ENCODE measurements around the gene YOD1.

Gene YOD1

GRCh38 chr1:207050480-207051190 lies 373 bp downstream of the YOD1 start:
- H3K27ac ChIP-seq (ENCODE audit: low read length) = peak overlapping the region; percentile 34
- peaks cover 31% of the 10 kb centered on the region for H3K36me3 ChIP-seq (replicated peaks; ENCODE audit: low read depth, low read length)
- peaks cover 36% of the 10 kb centered on the region for H3K4me1 ChIP-seq (ENCODE audit: low read length)
- H3K27me3 ChIP-seq (ENCODE audit: low read depth, low read length) = no peaks in the 10 kb centered on the region
- H2AFZ ChIP-seq (ENCODE audit: low read depth, low read length) = peak overlapping the region; percentile 98
- peaks cover 45% of the 10 kb centered on the region for H3K79me2 ChIP-seq (ENCODE audit: low read length)
- peak overlapping the region; percentile 82 for H3K4me3 ChIP-seq (ENCODE audit: low read length)
- H3K4me2 ChIP-seq (ENCODE audit: low read length) = peak overlapping the region; percentile 79
- no peaks in the 10 kb centered on the region for H3K9me3 ChIP-seq (ENCODE audit: insufficient read depth, low read length)
- TF ChIP-seq EZH2phosphoT487 (IDR thresholded peaks at IDR 0.05; ENCODE audit: low read depth) = no peak
- no peak for TF ChIP-seq CTCF (IDR thresholded peaks at IDR 0.05; ENCODE audit: low read depth, low read length)
- H4K20me1 ChIP-seq (ENCODE audit: insufficient read depth, low read length) = 0 out of 2 replicates have a peak, but pooled peaks cover 5% of the 10 kb centered on the region
- H3K9ac ChIP-seq (ENCODE audit: low read length) = peak overlapping the region; percentile 81

GRCh38 chr1:207049974-207050391 lies 1.0 kb downstream of the YOD1 start:
- Histone ChIP-seq H3K79me2 (ENCODE audit: low read length) (peaks cover 46% of the 10 kb centered on the region), H3K4me2 (ENCODE audit: low read length) (peak overlapping the region; percentile 79), H2AFZ (ENCODE audit: low read depth, low read length) (0 out of 2 replicates have a peak overlapping the region, but pooled peaks have one; percentile 98), H3K4me1 (ENCODE audit: low read length) (peaks cover 32% of the 10 kb centered on the region), H3K27ac (ENCODE audit: low read length) (peak overlapping the region; percentile 34), H4K20me1 (ENCODE audit: insufficient read depth, low read length) (0 out of 2 replicates have a peak, but pooled peaks cover 5% of the 10 kb centered on the region), H3K36me3 (replicated peaks; ENCODE audit: low read depth, low read length) (peaks cover 33% of the 10 kb centered on the region), H3K9me3 (ENCODE audit: insufficient read depth, low read length) (no peaks in the 10 kb centered on the region), H3K9ac (ENCODE audit: low read length) (peak overlapping the region; percentile 81), H3K27me3 (ENCODE audit: low read depth, low read length) (no peaks in the 10 kb centered on the region), H3K4me3 (ENCODE audit: low read length) (peak overlapping the region; percentile 82)
- TF ChIP-seq CTCF (IDR thresholded peaks at IDR 0.05; ENCODE audit: low read depth, low read length) (peak; percentile 97), EZH2phosphoT487 (IDR thresholded peaks at IDR 0.05; ENCODE audit: low read depth) (no peak)

GRCh38 chr1:207049514-207049913 lies 1.5 kb downstream of the YOD1 start:
- H3K4me3 ChIP-seq (ENCODE audit: low read length) = peak overlapping the region; percentile 82
- no peaks in the 10 kb centered on the region for H3K27me3 ChIP-seq (ENCODE audit: low read depth, low read length)
- TF ChIP-seq EZH2phosphoT487 (IDR thresholded peaks at IDR 0.05; ENCODE audit: low read depth) (no peak), CTCF (IDR thresholded peaks at IDR 0.05; ENCODE audit: low read depth, low read length) (no peak)
- H3K4me2 ChIP-seq (ENCODE audit: low read length) = peak overlapping the region; percentile 79
- peaks cover 46% of the 10 kb centered on the region for H3K79me2 ChIP-seq (ENCODE audit: low read length)
- no peak overlapping the region for H2AFZ ChIP-seq (ENCODE audit: low read depth, low read length)
- no peaks in the 10 kb centered on the region for H3K9me3 ChIP-seq (ENCODE audit: insufficient read depth, low read length)
- H3K36me3 ChIP-seq (replicated peaks; ENCODE audit: low read depth, low read length) = peaks cover 33% of the 10 kb centered on the region
- H3K4me1 ChIP-seq (ENCODE audit: low read length) = peaks cover 27% of the 10 kb centered on the region
- H3K27ac ChIP-seq (ENCODE audit: low read length) = no peak overlapping the region
- 0 out of 2 replicates have a peak, but pooled peaks cover 5% of the 10 kb centered on the region for H4K20me1 ChIP-seq (ENCODE audit: insufficient read depth, low read length)
- H3K9ac ChIP-seq (ENCODE audit: low read length) = peak overlapping the region; percentile 81; the same call in 1 of the 2 replicates

GRCh38 chr1:207049054-207049453 lies 2.0 kb downstream of the YOD1 start:
- no peak overlapping the region for H3K4me3 ChIP-seq (ENCODE audit: low read length)
- H3K27me3 ChIP-seq (ENCODE audit: low read depth, low read length) = no peaks in the 10 kb centered on the region
- H3K4me2 ChIP-seq (ENCODE audit: low read length) = no peak overlapping the region
- H3K36me3 ChIP-seq (replicated peaks; ENCODE audit: low read depth, low read length) = peaks cover 33% of the 10 kb centered on the region
- TF ChIP-seq CTCF (IDR thresholded peaks at IDR 0.05; ENCODE audit: low read depth, low read length) = no peak
- peaks cover 46% of the 10 kb centered on the region for H3K79me2 ChIP-seq (ENCODE audit: low read length)
- no peak overlapping the region for H2AFZ ChIP-seq (ENCODE audit: low read depth, low read length)
- no peak overlapping the region for H3K27ac ChIP-seq (ENCODE audit: low read length)
- H4K20me1 ChIP-seq (ENCODE audit: insufficient read depth, low read length) = 0 out of 2 replicates have a peak, but pooled peaks cover 5% of the 10 kb centered on the region
- H3K9ac ChIP-seq (ENCODE audit: low read length) = no peak overlapping the region
- peaks cover 23% of the 10 kb centered on the region for H3K4me1 ChIP-seq (ENCODE audit: low read length)
- no peaks in the 10 kb centered on the region for H3K9me3 ChIP-seq (ENCODE audit: insufficient read depth, low read length)

All from OCI-LY3 (cell line).